ENCODE measurements around the gene SDK1.

DNA sequence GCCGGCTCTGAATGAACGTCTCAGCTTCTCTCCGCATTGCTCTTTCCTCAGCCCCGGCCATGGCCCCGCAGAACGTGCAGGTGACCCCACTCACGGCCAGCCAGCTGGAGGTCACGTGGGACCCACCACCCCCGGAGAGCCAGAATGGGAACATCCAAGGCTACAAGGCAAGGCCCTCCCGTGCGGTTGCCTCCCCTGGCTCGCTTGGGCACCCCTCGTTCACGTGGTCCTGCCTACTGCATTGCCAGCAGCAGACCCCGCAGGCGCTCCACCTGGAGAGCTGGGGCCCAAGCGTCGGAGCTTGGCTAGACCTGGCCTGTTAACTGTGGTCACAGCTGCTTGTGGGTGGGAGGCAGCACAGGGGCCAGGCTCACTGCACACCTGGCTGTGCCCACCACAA, 904.8 kb downstream of the SDK1 start:
- TF ChIP-seq, protein P1, sequence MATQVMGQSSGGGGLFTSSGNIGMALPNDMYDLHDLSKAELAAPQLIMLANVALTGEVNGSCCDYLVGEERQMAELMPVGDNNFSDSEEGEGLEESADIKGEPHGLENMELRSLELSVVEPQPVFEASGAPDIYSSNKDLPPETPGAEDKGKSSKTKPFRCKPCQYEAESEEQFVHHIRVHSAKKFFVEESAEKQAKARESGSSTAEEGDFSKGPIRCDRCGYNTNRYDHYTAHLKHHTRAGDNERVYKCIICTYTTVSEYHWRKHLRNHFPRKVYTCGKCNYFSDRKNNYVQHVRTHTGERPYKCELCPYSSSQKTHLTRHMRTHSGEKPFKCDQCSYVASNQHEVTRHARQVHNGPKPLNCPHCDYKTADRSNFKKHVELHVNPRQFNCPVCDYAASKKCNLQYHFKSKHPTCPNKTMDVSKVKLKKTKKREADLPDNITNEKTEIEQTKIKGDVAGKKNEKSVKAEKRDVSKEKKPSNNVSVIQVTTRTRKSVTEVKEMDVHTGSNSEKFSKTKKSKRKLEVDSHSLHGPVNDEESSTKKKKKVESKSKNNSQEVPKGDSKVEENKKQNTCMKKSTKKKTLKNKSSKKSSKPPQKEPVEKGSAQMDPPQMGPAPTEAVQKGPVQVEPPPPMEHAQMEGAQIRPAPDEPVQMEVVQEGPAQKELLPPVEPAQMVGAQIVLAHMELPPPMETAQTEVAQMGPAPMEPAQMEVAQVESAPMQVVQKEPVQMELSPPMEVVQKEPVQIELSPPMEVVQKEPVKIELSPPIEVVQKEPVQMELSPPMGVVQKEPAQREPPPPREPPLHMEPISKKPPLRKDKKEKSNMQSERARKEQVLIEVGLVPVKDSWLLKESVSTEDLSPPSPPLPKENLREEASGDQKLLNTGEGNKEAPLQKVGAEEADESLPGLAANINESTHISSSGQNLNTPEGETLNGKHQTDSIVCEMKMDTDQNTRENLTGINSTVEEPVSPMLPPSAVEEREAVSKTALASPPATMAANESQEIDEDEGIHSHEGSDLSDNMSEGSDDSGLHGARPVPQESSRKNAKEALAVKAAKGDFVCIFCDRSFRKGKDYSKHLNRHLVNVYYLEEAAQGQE (IDR thresholded peaks at IDR 0.05): no peak
- TF ChIP-seq GABPA (IDR thresholded peaks at IDR 0.05 in 1 of 2, conservative IDR thresholded peaks at IDR 0.05 in 1 of 2) (no peak), RAD21 (IDR thresholded peaks at IDR 0.05) (no peak), FOXA1 (IDR thresholded peaks at IDR 0.05) (no peak), SP1 (IDR thresholded peaks at IDR 0.05) (no peak)
- TF ChIP-seq, protein P2, sequence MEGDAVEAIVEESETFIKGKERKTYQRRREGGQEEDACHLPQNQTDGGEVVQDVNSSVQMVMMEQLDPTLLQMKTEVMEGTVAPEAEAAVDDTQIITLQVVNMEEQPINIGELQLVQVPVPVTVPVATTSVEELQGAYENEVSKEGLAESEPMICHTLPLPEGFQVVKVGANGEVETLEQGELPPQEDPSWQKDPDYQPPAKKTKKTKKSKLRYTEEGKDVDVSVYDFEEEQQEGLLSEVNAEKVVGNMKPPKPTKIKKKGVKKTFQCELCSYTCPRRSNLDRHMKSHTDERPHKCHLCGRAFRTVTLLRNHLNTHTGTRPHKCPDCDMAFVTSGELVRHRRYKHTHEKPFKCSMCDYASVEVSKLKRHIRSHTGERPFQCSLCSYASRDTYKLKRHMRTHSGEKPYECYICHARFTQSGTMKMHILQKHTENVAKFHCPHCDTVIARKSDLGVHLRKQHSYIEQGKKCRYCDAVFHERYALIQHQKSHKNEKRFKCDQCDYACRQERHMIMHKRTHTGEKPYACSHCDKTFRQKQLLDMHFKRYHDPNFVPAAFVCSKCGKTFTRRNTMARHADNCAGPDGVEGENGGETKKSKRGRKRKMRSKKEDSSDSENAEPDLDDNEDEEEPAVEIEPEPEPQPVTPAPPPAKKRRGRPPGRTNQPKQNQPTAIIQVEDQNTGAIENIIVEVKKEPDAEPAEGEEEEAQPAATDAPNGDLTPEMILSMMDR (IDR thresholded peaks at IDR 0.05; ENCODE audit: low read depth, low read length, missing input control): no peak

All from liver (tissue), 3 donors.